ENCODE results near the gene PPP2R5D. TPM values are rescaled to one million over a fixed set of nuclear protein-coding genes. Genes with fewer than 3 reads are reported as not detected.

The PPP2R5D gene
- total and polyA plus RNA-seq, 9 of the 15 experiments (the other 6 are each of a cell fraction or from before 2014, with no cell fraction given): 1.3 to 96.1 (median 38.4) TPM

- TF ChIP-seq MYNN (IDR thresholded peaks at IDR 0.05): 0 out of 2 replicates have a peak, but pooled peaks have one; percentile 30
- TF ChIP-seq MYNN (CRISPR knock-in tag; IDR thresholded peaks at IDR 0.05): no peak
- TF ChIP-seq ARNT (IDR thresholded peaks at IDR 0.05): no peak
- TF ChIP-seq ETS1 (conservative IDR thresholded peaks at IDR 0.05; ENCODE audit: control insufficient read depth, low read depth, low read length): peak; percentile 68
- TF ChIP-seq E2F8 (IDR thresholded peaks at IDR 0.05; ENCODE audit: low read depth, partially characterized antibody): peak; percentile 81
- TF ChIP-seq ZNF699 (CRISPR knock-in tag; IDR thresholded peaks at IDR 0.05; ENCODE audit: insufficient replicate concordance): no peak
- peak; percentile 92 to 99 (median 98) for TF ChIP-seq YY1 (IDR thresholded peaks at IDR 0.05; ENCODE audit: borderline replicate concordance in 1 of 3, control insufficient read depth in 1 of 3, extremely low read depth in 1 of 3, insufficient read depth in 3 of 3, insufficient read length in 1 of 3, insufficient replicate concordance in 2 of 3, low read depth in 1 of 3, low read length in 2 of 3)
- peak; percentile 39 to 92; a peak in 2 of 4 replicates for TF ChIP-seq MLLT1 (IDR thresholded peaks at IDR 0.05)
- TF ChIP-seq DDX20 (tag; IDR thresholded peaks at IDR 0.05; ENCODE audit: low read depth): no peak
- no peak for TF ChIP-seq ZNF707 (CRISPR knock-in tag; conservative IDR thresholded peaks at IDR 0.05)
- TF ChIP-seq KDM2B (CRISPR knock-in tag; IDR thresholded peaks at IDR 0.05): peak; percentile 95
- no peak for TF ChIP-seq SRSF7 (optimal IDR thresholded peaks at IDR 0.05; ENCODE audit: low read depth, low read length)
- no peak for TF ChIP-seq PPARD (CRISPR knock-in tag; IDR thresholded peaks at IDR 0.05)
- TF ChIP-seq E2F1 (CRISPR knock-in tag; IDR thresholded peaks at IDR 0.05): peak; percentile 57; the same call in 1 of the 2 replicates
- TF ChIP-seq PHB2 (IDR thresholded peaks at IDR 0.05; ENCODE audit: low read depth): no peak
- no peak for TF ChIP-seq SMC3 (conservative IDR thresholded peaks at IDR 0.05; ENCODE audit: insufficient read depth, low read depth, low read length)
- TF ChIP-seq FOXP1 (CRISPR knock-in tag; IDR thresholded peaks at IDR 0.05): peak; percentile 63; the same call in 1 of the 2 replicates
- no peak for TF ChIP-seq TRIM28 (IDR thresholded peaks at IDR 0.05)
Observed at GRCh38 chr6:43059168-43060033, 75.0 kb downstream of the PPP2R5D start, which contains the start of the genes KLC4 and MRPL2 (continued).

Measured in K562 (cell line).